ENCODE results near the gene PLCD3.

The PLCD3 gene

GRCh38 chr17:45090711-45091110 lies 41.6 kb downstream of the PLCD3 start:
- H3K27ac ChIP-seq, result no peak overlapping the region
- no peak for TF ChIP-seq ZFX (IDR thresholded peaks at IDR 0.05)
- no peak for TF ChIP-seq CTCF (conservative IDR thresholded peaks at IDR 0.05)

- no peak overlapping the region for H3K27ac ChIP-seq
- TF ChIP-seq CTCF (conservative IDR thresholded peaks at IDR 0.05) (no peak), ZFX (IDR thresholded peaks at IDR 0.05) (no peak)
Observed at GRCh38 chr17:45088741-45089140, 43.6 kb downstream of the PLCD3 start.

GRCh38 chr17:45087978-45088377 lies 44.3 kb downstream of the PLCD3 start:
- H3K27ac ChIP-seq, result no peak overlapping the region
- no peak for TF ChIP-seq ZFX (IDR thresholded peaks at IDR 0.05)
- TF ChIP-seq CTCF (conservative IDR thresholded peaks at IDR 0.05), result no peak

- no peak overlapping the region for H3K27ac ChIP-seq
Observed at GRCh38 chr17:45087504-45087975, 44.8 kb downstream of the PLCD3 start.

GRCh38 chr17:45086865-45087503 lies 45.3 kb downstream of the PLCD3 start:
- no peak for TF ChIP-seq CTCF (conservative IDR thresholded peaks at IDR 0.05)
- no peak overlapping the region for H3K27ac ChIP-seq

More at GRCh38 chr17:45087504-45087975, 44.8 kb downstream of the PLCD3 start:
- TF ChIP-seq CTCF (conservative IDR thresholded peaks at IDR 0.05) (no peak), ZFX (IDR thresholded peaks at IDR 0.05) (no peak)

GRCh38 chr17:45086391-45086790 lies 45.9 kb downstream of the PLCD3 start:
- H3K27ac ChIP-seq, result no peak overlapping the region
- no peak for TF ChIP-seq ZFX (IDR thresholded peaks at IDR 0.05)
- TF ChIP-seq CTCF (conservative IDR thresholded peaks at IDR 0.05), result no peak

GRCh38 chr17:45081047-45081703 lies 51.1 kb downstream of the PLCD3 start:
- no peak overlapping the region for H3K27ac ChIP-seq
- no peak for TF ChIP-seq CTCF (conservative IDR thresholded peaks at IDR 0.05)
- TF ChIP-seq ZFX (IDR thresholded peaks at IDR 0.05), result no peak
